Panc1 (cell line): ENCODE results near the gene L3MBTL3. TPM values are rescaled to one million over a fixed set of nuclear protein-coding genes. Genes with fewer than 3 reads are reported as not detected.
A peak's percentile ranks its signal among the peaks of the same experiment; 100 is the strongest.

Source experiments
- ATAC-seq: fragments of 200-7000 bp; cut with Tn5 transposase; 2 replicates; pipeline ENCODE4 v1.9.1; 2020; ENCODE audit warnings: mild to moderate bottlenecking, moderate library complexity
- BruUV-seq: library from RNA; stranded (reverse); fragments of 400-500 nt; replicated peaks from 2 replicates; lab custom pipeline; 2021; lab: Mats Ljungman, UMichigan
- CTCF ChIA-PET: fragments of 300-600 bp; sonication (Branson Sonifier 250); formaldehyde crosslinking; loops from one replicate; lab custom pipeline; 2022; ENCODE audit warnings: antibody characterized with exemption; lab: Charles Lee
- POLR2A ChIA-PET: fragments of 300-600 bp; sonication (Branson Sonifier 250); formaldehyde crosslinking; loops from one replicate; lab custom pipeline; 2022; ENCODE audit warnings: antibody characterized with exemption; lab: Charles Lee
- DNase-seq: peaks from one replicate; pipeline ENCODE4 v3.0.0-alpha.2; 2010; ENCODE audit warnings: low read depth, low spot score
- H3K27ac ChIP-seq: 2 replicates; pipeline ENCODE4 v1.5.1; 2011; ENCODE audit warnings: mild to moderate bottlenecking, low read length, inconsistent platforms
- H3K27me3 ChIP-seq: fragments of 200-500 bp; sonication (Bioruptor generic); 2 replicates; pipeline ENCODE4 v1.6.0; 2014; ENCODE audit warnings: low read length, inconsistent platforms; ENCODE audit not compliant: control insufficient read depth, insufficient read depth
- H3K36me3 ChIP-seq: fragments of 200-500 bp; sonication (Bioruptor generic); 2 replicates; pipeline ENCODE4 v1.5.1; 2014; ENCODE audit warnings: inconsistent platforms, mild to moderate bottlenecking, low read length, moderate library complexity; ENCODE audit not compliant: control insufficient read depth, insufficient read depth
- H3K4me1 ChIP-seq: 2 replicates; pipeline ENCODE4 v1.5.1; 2011; ENCODE audit warnings: inconsistent platforms, mild to moderate bottlenecking, low read length, moderate library complexity; ENCODE audit not compliant: control insufficient read depth, insufficient read depth
- H3K4me3 ChIP-seq, 2 experiments: 2 replicates each; pipeline ENCODE4 v1.5.1; 2011 to 2012; ENCODE audit warnings: low read depth in 2 of 2, low read length in 2 of 2, mild to moderate bottlenecking in 2 of 2, inconsistent platforms in 1 of 2, moderate library complexity in 1 of 2
- H3K9me3 ChIP-seq: fragments of 200-500 bp; sonication (Bioruptor generic); 2 replicates; pipeline ENCODE4 v1.5.1; 2014; ENCODE audit warnings: low read depth, mild to moderate bottlenecking, inconsistent platforms, low read length, moderate library complexity; ENCODE audit not compliant: control insufficient read depth, insufficient read depth
- POLR2AphosphoS5 ChIP-seq: IDR thresholded peaks from 2 replicates; pipeline ENCODE4 v1.6.1; 2012; ENCODE audit warnings: mild to moderate bottlenecking, low read depth, low read length, moderate library complexity
- SIN3A ChIP-seq: IDR thresholded peaks from 2 replicates; pipeline ENCODE4 v1.6.1; 2012; ENCODE audit warnings: low read depth, mild to moderate bottlenecking, low read length, moderate library complexity, borderline replicate concordance; ENCODE audit not compliant: insufficient read depth
- TCF7L2 ChIP-seq: IDR thresholded peaks from 2 replicates; pipeline ENCODE4 v1.6.1; 2011; ENCODE audit warnings: mild to moderate bottlenecking, low read depth, low read length, inconsistent platforms
- in situ Hi-C: cut with HindIII; loops from 2 replicates; pipeline ENCODE4 v1.10.0; 2016; ENCODE audit warnings: low sequenced_read_pairs, low pct_unique_long_range_greater_than_20kb
- intact Hi-C: fragments of 100-400 bp; cut with micrococcal nuclease; formaldehyde crosslinking; loops from one replicate; pipeline ENCODE4 v1.10.0; 2022; ENCODE audit not compliant: unreplicated experiment
- total RNA-seq: library from RNA; stranded (reverse); gene quantifications from one replicate; pipeline ENCODE4 v1.2.1, GENCODE V29; 2021; ENCODE audit not compliant: unreplicated experiment
- TF ChIP-seq, protein P1 (sequence below): fragments of 450-650 bp; IDR thresholded peaks from 2 replicates; pipeline ENCODE4 v1.5.1; 2017; ENCODE audit warnings: mild to moderate bottlenecking
- TF ChIP-seq, protein P2 (sequence below), 2 experiments: IDR thresholded peaks; 2 replicates each; pipeline ENCODE4 v1.6.1; 2011 to 2012; ENCODE audit warnings: low read depth in 2 of 2, control low read depth in 1 of 2, low read length in 1 of 2, mild to moderate bottlenecking in 1 of 2, moderate library complexity in 1 of 2; ENCODE audit not compliant: insufficient read depth in 1 of 2

L3MBTL3 gene
- total RNA-seq, 1 experiment from 2014 or later: 4.2 TPM

- H3K4me1 ChIP-seq: no peaks in the 10 kb centered on the region
- no peak overlapping the region for H3K4me3 ChIP-seq
- in situ Hi-C loops: no loop called here
- no peaks in the 10 kb centered on the region for H3K27me3 ChIP-seq
- ATAC-seq: no peak
- DNase-seq: no peak
- no TSS peak for BruUV-seq
- CTCF ChIA-PET: no interaction called here
- TF ChIP-seq TCF7L2: no peak
- POLR2A ChIA-PET: no interaction called here
- H3K36me3 ChIP-seq: no peaks in the 10 kb centered on the region
- no peak overlapping the region for H3K27ac ChIP-seq
- no peaks in the 10 kb centered on the region for H3K9me3 ChIP-seq
- intact Hi-C loops: no loop called here
Measured at GRCh38 chr6:130182466-130182865, 164.1 kb downstream of the L3MBTL3 start.

DNA sequence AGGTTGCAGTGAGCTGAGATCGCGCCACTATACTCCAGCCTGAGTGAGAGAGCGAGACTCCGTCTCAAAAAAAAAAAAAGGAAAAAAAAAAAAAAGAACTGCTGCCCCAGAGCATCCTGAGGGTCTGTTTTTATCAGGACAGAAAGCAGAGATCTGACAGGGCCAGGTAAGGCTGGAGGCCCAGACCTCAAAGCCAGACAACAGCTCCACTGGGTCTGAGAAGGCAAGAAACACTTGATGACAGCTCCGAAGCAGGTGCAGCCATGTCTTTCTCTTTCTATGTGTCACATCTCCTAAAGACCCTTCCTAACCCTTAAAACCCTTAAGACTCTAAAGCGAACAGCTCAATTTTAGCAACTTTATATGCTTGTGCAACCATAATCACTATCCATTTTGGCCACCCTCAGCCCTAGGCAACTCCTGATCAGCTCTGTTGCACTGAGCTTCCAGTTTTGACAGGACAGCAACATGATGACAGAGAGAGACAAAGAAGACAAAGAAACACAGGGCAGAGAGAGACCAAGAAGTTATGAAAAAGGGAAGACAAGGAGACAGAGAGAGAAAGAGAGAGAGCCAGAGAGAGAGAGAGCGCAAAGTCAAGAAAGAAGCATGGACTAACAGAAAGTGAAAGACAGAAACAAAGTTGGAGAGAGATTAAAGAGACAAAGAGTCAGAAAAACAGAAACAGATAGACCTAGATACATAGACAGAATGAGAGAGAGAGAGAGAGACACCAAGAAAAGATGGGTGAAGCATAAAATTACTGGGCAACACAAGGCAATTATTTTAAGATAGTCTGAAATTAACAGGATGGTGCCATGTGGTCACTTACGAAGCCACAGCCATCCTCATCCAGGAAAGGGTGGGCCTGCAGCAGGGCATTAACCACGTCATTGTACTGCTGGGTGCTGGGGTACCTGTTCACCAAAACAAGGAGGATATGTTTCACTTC lies 165.2 kb downstream of the L3MBTL3 start:
- DNase-seq (no peak), ATAC-seq (no peak)
- ChIA-PET CTCF (no interaction called here), POLR2A (no interaction called here)
- Histone ChIP-seq H3K4me1 (no peaks in the 10 kb centered on the region), H3K4me3 (0 out of 4 replicates have a peak overlapping the region, but pooled peaks of 1 of the 2 experiments have one; percentile 1), H3K27me3 (no peaks in the 10 kb centered on the region), H3K36me3 (no peaks in the 10 kb centered on the region), H3K9me3 (no peaks in the 10 kb centered on the region; the same call in 1 of the 2 replicates), H3K27ac (no peak overlapping the region)
- no TSS peak for BruUV-seq
- intact Hi-C loops: no loop called here
- TF ChIP-seq, protein P1, sequence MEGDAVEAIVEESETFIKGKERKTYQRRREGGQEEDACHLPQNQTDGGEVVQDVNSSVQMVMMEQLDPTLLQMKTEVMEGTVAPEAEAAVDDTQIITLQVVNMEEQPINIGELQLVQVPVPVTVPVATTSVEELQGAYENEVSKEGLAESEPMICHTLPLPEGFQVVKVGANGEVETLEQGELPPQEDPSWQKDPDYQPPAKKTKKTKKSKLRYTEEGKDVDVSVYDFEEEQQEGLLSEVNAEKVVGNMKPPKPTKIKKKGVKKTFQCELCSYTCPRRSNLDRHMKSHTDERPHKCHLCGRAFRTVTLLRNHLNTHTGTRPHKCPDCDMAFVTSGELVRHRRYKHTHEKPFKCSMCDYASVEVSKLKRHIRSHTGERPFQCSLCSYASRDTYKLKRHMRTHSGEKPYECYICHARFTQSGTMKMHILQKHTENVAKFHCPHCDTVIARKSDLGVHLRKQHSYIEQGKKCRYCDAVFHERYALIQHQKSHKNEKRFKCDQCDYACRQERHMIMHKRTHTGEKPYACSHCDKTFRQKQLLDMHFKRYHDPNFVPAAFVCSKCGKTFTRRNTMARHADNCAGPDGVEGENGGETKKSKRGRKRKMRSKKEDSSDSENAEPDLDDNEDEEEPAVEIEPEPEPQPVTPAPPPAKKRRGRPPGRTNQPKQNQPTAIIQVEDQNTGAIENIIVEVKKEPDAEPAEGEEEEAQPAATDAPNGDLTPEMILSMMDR: no peak
- TF ChIP-seq POLR2AphosphoS5 (no peak), TCF7L2 (no peak), SIN3A (no peak)
- TF ChIP-seq, protein P2, sequence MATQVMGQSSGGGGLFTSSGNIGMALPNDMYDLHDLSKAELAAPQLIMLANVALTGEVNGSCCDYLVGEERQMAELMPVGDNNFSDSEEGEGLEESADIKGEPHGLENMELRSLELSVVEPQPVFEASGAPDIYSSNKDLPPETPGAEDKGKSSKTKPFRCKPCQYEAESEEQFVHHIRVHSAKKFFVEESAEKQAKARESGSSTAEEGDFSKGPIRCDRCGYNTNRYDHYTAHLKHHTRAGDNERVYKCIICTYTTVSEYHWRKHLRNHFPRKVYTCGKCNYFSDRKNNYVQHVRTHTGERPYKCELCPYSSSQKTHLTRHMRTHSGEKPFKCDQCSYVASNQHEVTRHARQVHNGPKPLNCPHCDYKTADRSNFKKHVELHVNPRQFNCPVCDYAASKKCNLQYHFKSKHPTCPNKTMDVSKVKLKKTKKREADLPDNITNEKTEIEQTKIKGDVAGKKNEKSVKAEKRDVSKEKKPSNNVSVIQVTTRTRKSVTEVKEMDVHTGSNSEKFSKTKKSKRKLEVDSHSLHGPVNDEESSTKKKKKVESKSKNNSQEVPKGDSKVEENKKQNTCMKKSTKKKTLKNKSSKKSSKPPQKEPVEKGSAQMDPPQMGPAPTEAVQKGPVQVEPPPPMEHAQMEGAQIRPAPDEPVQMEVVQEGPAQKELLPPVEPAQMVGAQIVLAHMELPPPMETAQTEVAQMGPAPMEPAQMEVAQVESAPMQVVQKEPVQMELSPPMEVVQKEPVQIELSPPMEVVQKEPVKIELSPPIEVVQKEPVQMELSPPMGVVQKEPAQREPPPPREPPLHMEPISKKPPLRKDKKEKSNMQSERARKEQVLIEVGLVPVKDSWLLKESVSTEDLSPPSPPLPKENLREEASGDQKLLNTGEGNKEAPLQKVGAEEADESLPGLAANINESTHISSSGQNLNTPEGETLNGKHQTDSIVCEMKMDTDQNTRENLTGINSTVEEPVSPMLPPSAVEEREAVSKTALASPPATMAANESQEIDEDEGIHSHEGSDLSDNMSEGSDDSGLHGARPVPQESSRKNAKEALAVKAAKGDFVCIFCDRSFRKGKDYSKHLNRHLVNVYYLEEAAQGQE (IDR thresholded peaks at IDR 0.05; ENCODE audit: insufficient read depth in 1 of 2, low read depth in 2 of 2, low read length in 1 of 2): no peak
- in situ Hi-C loops: no loop called here

DNA sequence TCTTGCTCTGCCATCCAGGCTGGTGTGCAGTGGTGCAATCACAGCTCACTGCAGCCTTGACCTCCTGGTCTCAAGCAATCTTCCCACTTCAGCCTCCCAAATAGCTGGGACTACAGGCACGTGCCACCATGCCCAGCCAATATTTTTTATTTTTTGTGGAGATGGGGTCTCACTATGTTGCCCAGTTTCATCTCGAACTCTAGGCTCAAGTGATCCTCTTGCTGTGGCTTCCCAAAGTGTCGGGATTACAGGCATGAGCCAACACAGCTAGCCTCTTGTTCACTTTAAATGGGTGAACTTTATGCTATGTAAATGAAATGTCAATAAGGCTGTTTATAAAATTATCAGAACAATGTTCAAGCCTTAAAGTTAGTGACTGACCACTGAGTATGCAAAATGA lies 167.3 kb downstream of the L3MBTL3 start:
- no peak for ATAC-seq
- no peaks in the 10 kb centered on the region for H3K4me1 ChIP-seq
- no peaks in the 10 kb centered on the region for H3K27me3 ChIP-seq
- intact Hi-C loops: no loop called here
- in situ Hi-C loops: no loop called here
- H3K27ac ChIP-seq: no peak overlapping the region
- CTCF ChIA-PET: interaction anchor here (0.6 kb wide), 1 partner anchor 455 kb away, joined by 3 read pairs; no protein-coding TSS in a partner anchor
- no peaks in the 10 kb centered on the region for H3K36me3 ChIP-seq
- no peak overlapping the region for H3K4me3 ChIP-seq
- DNase-seq: no peak
- POLR2A ChIA-PET: no interaction called here
- no TSS peak for BruUV-seq
- H3K9me3 ChIP-seq: no peaks in the 10 kb centered on the region; the same call in 1 of the 2 replicates
- no peak for TF ChIP-seq POLR2AphosphoS5
- no peak for TF ChIP-seq TCF7L2
- TF ChIP-seq SIN3A: no peak
- TF ChIP-seq, protein P1: no peak
- TF ChIP-seq, protein P2 (IDR thresholded peaks at IDR 0.05; ENCODE audit: insufficient read depth in 1 of 2, low read depth in 2 of 2, low read length in 1 of 2): no peak
